ENCODE measurements around the gene DPP4.

DNA sequence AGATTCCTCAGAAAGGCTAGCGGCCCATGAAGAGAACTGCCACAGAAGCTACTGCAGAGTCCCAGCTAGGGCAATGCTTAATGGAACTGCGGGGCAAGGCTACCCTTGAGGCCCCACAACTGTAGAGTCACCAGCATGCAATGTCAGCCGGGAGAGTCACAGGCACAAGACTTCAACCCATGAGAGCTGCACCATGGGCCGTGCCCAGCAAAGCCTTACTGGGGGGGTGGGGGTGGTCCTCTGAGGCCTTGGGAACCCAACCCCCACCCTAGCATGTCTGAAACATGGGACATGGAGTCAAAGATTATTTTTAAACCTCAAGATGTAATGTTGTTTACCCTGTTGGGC lies 20.2 kb downstream of the DPP4 start:
- TF ChIP-seq CTCF (IDR thresholded peaks at IDR 0.05) = no peak
- TF ChIP-seq CEBPB (IDR thresholded peaks at IDR 0.05) = no peak
- TF ChIP-seq BCL3 (IDR thresholded peaks at IDR 0.05) = no peak
- TF ChIP-seq NR3C1 (IDR thresholded peaks at IDR 0.05) = no peak
- TF ChIP-seq NFE2L2 (conservative IDR thresholded peaks at IDR 0.05; ENCODE audit: low read length) = no peak
- no peak for TF ChIP-seq CHD2 (IDR thresholded peaks at IDR 0.05; ENCODE audit: low read length, partially characterized antibody)
